Measurements from ENCODE around the gene CXorf38. TPM values are rescaled to one million over a fixed set of nuclear protein-coding genes. Genes with fewer than 3 reads are reported as not detected.

CXorf38 gene
- total RNA-seq, 4 donors from 2014 or later: 4.1 to 8.7 (median 5.8) TPM

GRCh38 chrX:40579900-40580536 lies 67.3 kb downstream of the CXorf38 start:
- Histone ChIP-seq H3K4me3 (peak overlapping the region; percentile 60 to 73 (median 66)), H3K36me3 (no peaks in the 10 kb centered on the region), H3K9me3 (no peaks in the 10 kb centered on the region), H3K4me1 (peaks cover 0 to 4% of the 10 kb centered on the region in 2 donors), H3K27me3 (peaks cover 0 to 5% (median 0%) of the 10 kb centered on the region in 3 donors), H3K27ac (peak overlapping the region; percentile 84 to 93 (median 92))
- no peak for DNase-seq
- in situ Hi-C loops (cut with MboI; ENCODE audit: low sequenced_read_pairs in 4 of 4): no loop called here
- intact Hi-C loops (cut with DNase I; ENCODE audit: low total_unique reads): loop anchor here (5.0 kb wide), 1 partner anchor 67 kb away; the partner anchor contains the start of gene CXorf38
- no peak for TF ChIP-seq POLR2A (IDR thresholded peaks at IDR 0.05)
- no peak for TF ChIP-seq CTCF (IDR thresholded peaks at IDR 0.05 in 4 of 5, conservative IDR thresholded peaks at IDR 0.05 in 1 of 5)
- ATAC-seq: no peak

GRCh38 chrX:40579141-40579540 lies 68.2 kb downstream of the CXorf38 start:
- TF ChIP-seq POLR2A (IDR thresholded peaks at IDR 0.05) (no peak), CTCF (IDR thresholded peaks at IDR 0.05 in 4 of 5, conservative IDR thresholded peaks at IDR 0.05 in 1 of 5) (no peak)
- Histone ChIP-seq H3K4me1 (peaks cover 0 to 4% of the 10 kb centered on the region in 2 donors), H3K27me3 (peaks cover 0 to 5% (median 0%) of the 10 kb centered on the region in 3 donors), H3K9me3 (no peaks in the 10 kb centered on the region), H3K4me3 (no peak overlapping the region), H3K36me3 (no peaks in the 10 kb centered on the region), H3K27ac (no peak overlapping the region)
- in situ Hi-C loops (cut with MboI; ENCODE audit: low sequenced_read_pairs in 4 of 4): no loop called here
- intact Hi-C loops (cut with DNase I; ENCODE audit: low total_unique reads): no loop called here
- DNase-seq (no peak), ATAC-seq (no peak)

DNA sequence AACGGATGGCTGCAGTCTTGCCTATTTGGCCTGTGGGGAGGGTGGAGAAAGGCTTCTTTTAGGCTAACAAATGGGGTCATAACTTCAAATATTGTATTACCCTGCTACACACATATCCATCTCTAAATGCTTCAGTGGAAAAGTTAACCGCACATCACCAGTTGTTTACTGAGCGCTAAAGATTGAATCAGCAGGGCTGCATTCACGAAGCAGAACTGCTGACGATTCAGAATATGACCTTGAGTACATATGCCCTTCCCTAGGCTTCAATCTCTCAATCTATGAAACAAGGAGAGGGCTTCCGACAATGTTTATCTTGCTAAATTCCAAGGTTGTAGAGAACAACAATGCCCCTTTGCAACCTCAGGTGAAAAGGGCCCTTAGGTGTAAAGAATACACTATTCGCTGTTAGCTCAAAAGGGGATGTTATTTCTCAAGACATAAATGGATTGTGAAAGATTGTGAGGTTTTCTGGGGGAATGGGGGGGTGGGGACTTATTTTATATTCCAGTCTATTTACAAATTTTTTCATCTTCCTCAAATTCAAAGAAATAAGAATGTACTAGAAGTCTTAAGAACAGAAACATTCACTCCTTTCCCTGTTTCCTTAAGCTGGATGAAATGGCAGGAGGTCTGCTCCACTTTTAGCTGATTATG lies 69.2 kb downstream of the CXorf38 start:
- DNase-seq: no peak
- intact Hi-C loops (cut with DNase I; ENCODE audit: low total_unique reads): no loop called here
- H3K9me3 ChIP-seq: no peaks in the 10 kb centered on the region
- peaks cover 0 to 4% of the 10 kb centered on the region in 2 donors for H3K4me1 ChIP-seq
- TF ChIP-seq CTCF (IDR thresholded peaks at IDR 0.05 in 4 of 5, conservative IDR thresholded peaks at IDR 0.05 in 1 of 5): no peak
- TF ChIP-seq POLR2A (IDR thresholded peaks at IDR 0.05): no peak
- H3K27me3 ChIP-seq: peaks cover 0 to 5% (median 0%) of the 10 kb centered on the region in 3 donors
- H3K27ac ChIP-seq: no peak overlapping the region
- no peak for ATAC-seq
- in situ Hi-C loops (cut with MboI; ENCODE audit: low sequenced_read_pairs in 4 of 4): no loop called here
- H3K4me3 ChIP-seq: no peak overlapping the region
- no peaks in the 10 kb centered on the region for H3K36me3 ChIP-seq

Other genes with a start within 250 kb of the CXorf38 start
- 10 to 100 TPM; 23.2 to 40.1 (median 31.5) TPM for gene ATP6AP2, start 66.6 kb downstream of the CXorf38 start, total RNA-seq
- gene MPC1L, start 24.1 kb downstream of the CXorf38 start, total RNA-seq: not detected
- gene MED14, start 88.0 kb upstream of the CXorf38 start, total RNA-seq: 10 to 100 TPM; 19.8 to 27.0 (median 24.0) TPM